GM12878 (cell line): ENCODE data around the gene MGMT. TPM values are rescaled to one million over a fixed set of nuclear protein-coding genes. Genes with fewer than 3 reads are reported as not detected.

ENCODE experiments used
- ATAC-seq: fragments of 200-7000 bp; cut with Tn5 transposase; 3 replicates; pipeline ENCODE4 v1.9.1; 2020; ENCODE audit warnings: mild to moderate bottlenecking, moderate library complexity
- BruUV-seq: library from RNA; stranded (reverse); fragments of 400-500 nt; replicated peaks from 2 replicates; lab custom pipeline; 2021; lab: Mats Ljungman, UMichigan
- CTCF ChIA-PET: fragments of 300-600 bp; sonication (Branson Sonifier 250); formaldehyde crosslinking; extraction: SDS; loops from one replicate; lab custom pipeline; 2021; ENCODE audit warnings: inconsistent platforms; lab: Yijun Ruan, JAX
- POLR2A ChIA-PET: fragments of 350-600 bp; formaldehyde crosslinking; extraction: SDS; loops from one replicate; lab custom pipeline; 2021; ENCODE audit warnings: inconsistent platforms; lab: Charles Lee
- RAD21 ChIA-PET: fragments of 300-600 bp; sonication (Branson Sonifier 250); formaldehyde crosslinking; loops from one replicate; lab custom pipeline; 2023; ENCODE audit warnings: antibody characterized with exemption; ENCODE audit not compliant: unreplicated experiment; lab: Charles Lee
- SMC1A ChIA-PET: fragments of 300-600 bp; sonication (Branson Sonifier 250); formaldehyde crosslinking; loops from one replicate; lab custom pipeline; 2023; ENCODE audit not compliant: unreplicated experiment, uncharacterized antibody; lab: Charles Lee
- DNase-seq: peaks from one replicate; pipeline ENCODE4 v3.0.0-alpha.2; 2011; ENCODE audit warnings: low read depth, low spot score
- FAIRE-seq: peaks from 3 replicates; lab custom pipeline; 2011; peaks lifted over from hg19 to GRCh38; lab: Jason Lieb, UNC
- H2AFZ ChIP-seq: 2 replicates; pipeline ENCODE4 v1.6.0; 2011; ENCODE audit warnings: low read depth, low read length, control low read depth; ENCODE audit not compliant: control insufficient read depth
- H3K27ac ChIP-seq: 2 replicates; pipeline ENCODE4 v1.5.1; 2011; ENCODE audit warnings: control low read depth; ENCODE audit not compliant: control insufficient read depth, insufficient read depth
- H3K27me3 ChIP-seq, 2 experiments: replicated peaks in 1 of 2; 2 replicates each; pipeline versions ENCODE4 v1.6.0 to v1.6.1; 2011; ENCODE audit warnings: low read length in 1 of 2; ENCODE audit not compliant: control insufficient read depth in 2 of 2, insufficient read depth in 2 of 2
- H3K36me3 ChIP-seq, 2 experiments: 2 replicates each; pipeline ENCODE4 v1.5.1; 2011; ENCODE audit warnings: low read length in 1 of 2; ENCODE audit not compliant: control insufficient read depth in 2 of 2, insufficient read depth in 2 of 2
- H3K4me1 ChIP-seq: 2 replicates; pipeline ENCODE4 v1.6.1; 2011; ENCODE audit warnings: mild to moderate bottlenecking, low read length, moderate library complexity, mixed read lengths; ENCODE audit not compliant: control insufficient read depth, insufficient read depth
- H3K4me2 ChIP-seq: 2 replicates; pipeline ENCODE4 v1.6.0; 2011; ENCODE audit warnings: control low read depth; ENCODE audit not compliant: control insufficient read depth, insufficient read depth
- H3K4me3 ChIP-seq: fragments of 200-600 bp; sonication (generic); 2 replicates; pipeline ENCODE4 v1.5.1; 2016
- H3K79me2 ChIP-seq: 2 replicates; pipeline ENCODE4 v1.6.0; 2011; ENCODE audit warnings: low read length; ENCODE audit not compliant: control insufficient read depth, insufficient read depth
- H3K9ac ChIP-seq: 2 replicates; pipeline ENCODE4 v1.8.0; 2011; ENCODE audit warnings: low read length, control low read depth, mixed read lengths; ENCODE audit not compliant: control insufficient read depth, insufficient read depth
- H3K9me3 ChIP-seq: replicated peaks from 3 replicates; pipeline ENCODE4 v1.5.1; 2011; ENCODE audit warnings: mild to moderate bottlenecking, low read length; ENCODE audit not compliant: control insufficient read depth, insufficient read depth
- H4K20me1 ChIP-seq: 2 replicates; pipeline ENCODE4 v1.6.0; 2011; ENCODE audit not compliant: control insufficient read depth, insufficient read depth
- ATF7 ChIP-seq: fragments of 450-650 bp; IDR thresholded peaks from 2 replicates; pipeline ENCODE4 v1.6.1; 2016; ENCODE audit warnings: low read depth, mild to moderate bottlenecking
- BCL11A ChIP-seq: IDR thresholded peaks from 2 replicates; pipeline ENCODE4 v1.6.1; 2011; ENCODE audit warnings: low read depth, low read length
- BRCA1 ChIP-seq: IDR thresholded peaks from 2 replicates; pipeline ENCODE4 v1.6.1; 2011; ENCODE audit warnings: low read depth, low read length, improper control_type of control experiment
- CUX1 ChIP-seq: IDR thresholded peaks from 2 replicates; pipeline ENCODE4 v1.6.1; 2012; ENCODE audit warnings: improper control_type of control experiment, low read depth, low read length; ENCODE audit not compliant: insufficient replicate concordance
- ETV6 ChIP-seq, 2 experiments: fragments of 450-650 bp in 1 of 2; IDR thresholded peaks in 1 of 2; conservative IDR thresholded peaks in 1 of 2; 2 replicates each; pipeline ENCODE4 v1.6.1; 2014; ENCODE audit warnings: antibody characterized with exemption in 1 of 2, borderline replicate concordance in 1 of 2, low read depth in 1 of 2, mild to moderate bottlenecking in 1 of 2, moderate library complexity in 1 of 2
- IKZF1 ChIP-seq: fragments of 450-650 bp; conservative IDR thresholded peaks from 2 replicates; pipeline ENCODE4 v1.6.1; 2017; ENCODE audit warnings: antibody characterized with exemption, mild to moderate bottlenecking
- IRF5 ChIP-seq: fragments of 450-650 bp; IDR thresholded peaks from 2 replicates; pipeline ENCODE4 v1.6.1; 2017; ENCODE audit warnings: borderline replicate concordance
- MEF2B ChIP-seq: fragments of 450-650 bp; IDR thresholded peaks from 2 replicates; pipeline ENCODE4 v1.6.1; 2018; ENCODE audit warnings: mild to moderate bottlenecking, moderate library complexity; ENCODE audit not compliant: partially characterized antibody, poor library complexity, severe bottlenecking
- MTA2 ChIP-seq: fragments of 450-650 bp; IDR thresholded peaks from 2 replicates; pipeline ENCODE4 v1.6.1; 2016; ENCODE audit warnings: low read depth, mild to moderate bottlenecking, moderate library complexity
- NRF1 ChIP-seq: conservative IDR thresholded peaks from 2 replicates; pipeline ENCODE4 v1.6.1; 2011; ENCODE audit warnings: mild to moderate bottlenecking, low read depth, low read length, improper control_type of control experiment
- POLR2AphosphoS5 ChIP-seq: IDR thresholded peaks from 2 replicates; pipeline ENCODE4 v1.6.1; 2011; ENCODE audit warnings: mild to moderate bottlenecking, low read length, inconsistent platforms
- RFX5 ChIP-seq: IDR thresholded peaks from 2 replicates; pipeline ENCODE4 v1.6.1; 2011; ENCODE audit warnings: low read depth, low read length, improper control_type of control experiment
- SIX5 ChIP-seq: IDR thresholded peaks from 2 replicates; pipeline ENCODE4 v1.6.1; 2011; ENCODE audit warnings: mild to moderate bottlenecking, low read depth, low read length, moderate library complexity; ENCODE audit not compliant: severe bottlenecking
- SMAD1 ChIP-seq: fragments of 450-650 bp; IDR thresholded peaks from 2 replicates; pipeline ENCODE4 v1.6.1; 2018; ENCODE audit warnings: mild to moderate bottlenecking, low read depth; ENCODE audit not compliant: partially characterized antibody
- SMARCA5 ChIP-seq: fragments of 450-650 bp; IDR thresholded peaks from 2 replicates; pipeline ENCODE4 v1.6.1; 2017; ENCODE audit warnings: mild to moderate bottlenecking
- TAF1 ChIP-seq: IDR thresholded peaks from 2 replicates; pipeline ENCODE4 v1.6.1; 2011; ENCODE audit warnings: mild to moderate bottlenecking, low read depth, low read length, borderline replicate concordance
- WGBS: methylation state at CpG from one replicate; pipeline ENCODE4 v1.1.6; 2016; ENCODE audit warnings: low lambda C conversion rate; ENCODE audit not compliant: insufficient replicate concordance, insufficient coverage; ENCODE audit errors: missing lambda C conversion rate; 5-methylcytosine and 5-hydroxymethylcytosine counted together
- in situ Hi-C: fragments of 300-500 bp; cut with MboI; formaldehyde crosslinking; loops from 9 replicates; pipeline ENCODE4 v1.14.3; 2018; ENCODE audit warnings: mixed read lengths
- intact Hi-C: fragments of 100-400 bp; cut with micrococcal nuclease; formaldehyde crosslinking; loops from one replicate; pipeline ENCODE4 v1.14.2; 2022; ENCODE audit not compliant: unreplicated experiment
- polyA plus RNA-seq, 11 experiments: library from polyadenylated mRNA; depleted of rRNA in 4 of 11; unstranded in 6 of 11; stranded (reverse) in 5 of 11; fragments of >200 nt; fragmentation: Nextera tagmentation in 4 of 11; fragmentation: Illumina TruSeq in 1 of 11; extraction: Ambion mirVana in 4 of 11; extraction: Trizol in 1 of 11; gene quantifications; 1 replicate in 1 of 11; 2 replicates in 10 of 11; pipeline versions ENCODE4 v1.2.1 to v1.2.3, GENCODE V29; 2011 to 2016; ENCODE audit warnings: inconsistent platforms in 2 of 11, missing spikeins in 2 of 11, low read depth in 1 of 11
- total RNA-seq, 4 experiments: library from RNA; depleted of rRNA in 3 of 4; stranded (reverse); fragments of >200 nt in 3 of 4; fragmentation: Illumina TruSeq in 1 of 4; extraction: Trizol in 1 of 4; gene quantifications; 2 replicates each; pipeline versions ENCODE4 v1.2.1 to v1.2.3, GENCODE V29; 2013 to 2021

The MGMT gene
- total and polyA plus RNA-seq, 10 of the 15 experiments (the other 5 are each of a cell fraction or from before 2014, with no cell fraction given), result 0.16 to 24.2 (median 13.3) TPM

GRCh38 chr10:129530581-129530980 is 63.5 kb downstream of the MGMT start (continued):
- no peak for TF ChIP-seq CUX1
- TF ChIP-seq MTA2, result no peak
- no peak for TF ChIP-seq NRF1
- TF ChIP-seq BCL11A, result no peak

- no peak overlapping the region for H3K4me2 ChIP-seq
- no TSS peak for BruUV-seq
- no peaks in the 10 kb centered on the region; the same call in 2 of the 3 replicates for H3K9me3 ChIP-seq
- TF ChIP-seq IKZF1, result no peak
- no peak for TF ChIP-seq SMAD1
- no peak for TF ChIP-seq BRCA1
- TF ChIP-seq SMARCA5, result no peak
- TF ChIP-seq IRF5, result no peak
- no peak for TF ChIP-seq ETV6 (conservative IDR thresholded peaks at IDR 0.05 in 1 of 2, IDR thresholded peaks at IDR 0.05 in 1 of 2; ENCODE audit: borderline replicate concordance in 1 of 2, low read depth in 1 of 2)
- no peak for TF ChIP-seq SIX5
- no peak for TF ChIP-seq ATF7
- TF ChIP-seq MEF2B, result no peak
- TF ChIP-seq POLR2AphosphoS5, result no peak
- TF ChIP-seq RFX5, result no peak
- TF ChIP-seq TAF1, result no peak
Measured at GRCh38 chr10:129531195-129531968, 64.3 kb downstream of the MGMT start.

More at GRCh38 chr10:129531195-129531968, 64.3 kb downstream of the MGMT start:
- in situ Hi-C loops (no loop called here), intact Hi-C loops (no loop called here)
- H3K36me3 ChIP-seq, result peaks cover 0 to 3% of the 10 kb centered on the region in 2 experiments; a peak in 1 of 4 replicates
- H3K27ac ChIP-seq, result no peak overlapping the region
- H3K4me1 ChIP-seq, result peaks cover 5% of the 10 kb centered on the region; the same call in 1 of the 2 replicates
- H3K27me3 ChIP-seq, result no peaks in the 10 kb centered on the region
- FAIRE-seq (no peak), ATAC-seq (no peak), DNase-seq (no peak)
- no peak overlapping the region for H2AFZ ChIP-seq
- SMC1A ChIA-PET, result no interaction called here
- POLR2A ChIA-PET, result no interaction called here
- CTCF ChIA-PET, result no interaction called here
- no peak overlapping the region for H3K9ac ChIP-seq
- no peaks in the 10 kb centered on the region for H4K20me1 ChIP-seq
- 92% methylated on average over 14 of the region's 15 CpGs for WGBS
- RAD21 ChIA-PET, result no interaction called here
- H3K79me2 ChIP-seq, result no peaks in the 10 kb centered on the region
- H3K4me3 ChIP-seq, result no peak overlapping the region
